Astrocyte of the cerebellum (primary cell): ENCODE data around the gene PLXNB2.
"Not testable (repeated sequence)": the region's sequence is repeated elsewhere in the genome, so short reads cannot be mapped to it uniquely, and the experiment has no call there.

Experiments used
- DNase-seq: peaks from one replicate; pipeline ENCODE4 v3.0.0-alpha.2; 2011; ENCODE audit warnings: low read depth
- H3K4me3 ChIP-seq: 2 replicates; pipeline ENCODE4 v1.5.1; 2011; ENCODE audit warnings: mild to moderate bottlenecking, low read depth, low read length, moderate library complexity
- CTCF ChIP-seq: IDR thresholded peaks from 2 replicates; pipeline ENCODE4 v1.5.1; 2012; ENCODE audit warnings: low read length, low read depth, moderate library complexity, mild to moderate bottlenecking; ENCODE audit errors: missing control alignments
- in situ Hi-C: cut with HindIII; loops from 2 replicates; pipeline ENCODE4 v1.10.0; 2017; ENCODE audit warnings: low sequenced_read_pairs

Gene PLXNB2

GRCh38 chr22:50277761-50278160, 29.7 kb downstream of the PLXNB2 start:
- DNase-seq: no peak
- no peak for TF ChIP-seq CTCF
- in situ Hi-C loops: no loop called here
- no peak overlapping the region for H3K4me3 ChIP-seq

- in situ Hi-C loops: no loop called here
- H3K4me3 ChIP-seq: no peak overlapping the region
- no peak for DNase-seq
- TF ChIP-seq CTCF: peak; percentile 41
Measured at GRCh38 chr22:50276143-50276542, 31.3 kb downstream of the PLXNB2 start.

GRCh38 chr22:50275181-50276055, 32.0 kb downstream of the PLXNB2 start:
- H3K4me3 ChIP-seq: no peak overlapping the region
- in situ Hi-C loops: no loop called here
- TF ChIP-seq CTCF: no peak
- DNase-seq: no peak

- in situ Hi-C loops: no loop called here
- H3K4me3 ChIP-seq: no peak overlapping the region
- no peak for TF ChIP-seq CTCF
- no peak for DNase-seq
Measured at GRCh38 chr22:50274771-50275170, 32.7 kb downstream of the PLXNB2 start.

GRCh38 chr22:50274311-50274710, 33.1 kb downstream of the PLXNB2 start:
- TF ChIP-seq CTCF: peak; percentile 42
- no peak overlapping the region for H3K4me3 ChIP-seq
- in situ Hi-C loops: no loop called here
- DNase-seq: no peak

- in situ Hi-C loops, DNase-seq, H3K4me3 ChIP-seq: not testable (repeated sequence)
Measured at GRCh38 chr22:50273781-50274180, 33.7 kb downstream of the PLXNB2 start.

GRCh38 chr22:50273352-50273751, 34.1 kb downstream of the PLXNB2 start:
- DNase-seq, in situ Hi-C loops, H3K4me3 ChIP-seq: not testable (repeated sequence)
